Activated naive CD4-positive, alpha-beta T cell treated with anti-CD3 and anti-CD28 coated beads, Interleukin-2, amount 50 U/mL, for 72 hours (primary cell): Measurements from ENCODE around the gene BCAS3. TPM values are rescaled to one million over a fixed set of nuclear protein-coding genes. Genes with fewer than 3 reads are reported as not detected.

Experiments used
- ATAC-seq, 2 donors: fragments of 150-1000 bp; cut with Tn5 transposase; 2 replicates each; pipeline ENCODE4 v1.10.0; 2021; ENCODE audit warnings: mild to moderate bottlenecking in 2 of 2, moderate library complexity in 2 of 2
- DNase-seq, 2 donors: peaks; one replicate each; pipeline ENCODE4 v3.0.0; 2021 to 2022; ENCODE audit warnings: low spot score in 2 of 2
- H3K27ac Mint-ChIP-seq, 2 donors: one replicate each; pipeline ENCODE4 v1.8.0; 2022; ENCODE audit warnings: mild to moderate bottlenecking in 2 of 2, mixed read lengths in 2 of 2
- H3K36me3 Mint-ChIP-seq, 2 donors: one replicate each; pipeline ENCODE4 v1.8.0; 2022; ENCODE audit warnings: mixed read lengths in 2 of 2
- H3K9me3 Mint-ChIP-seq, 2 donors: one replicate each; pipeline ENCODE4 v1.8.0; 2022; ENCODE audit warnings: mixed read lengths in 2 of 2
- total RNA-seq, 2 donors: library from RNA; stranded (reverse); gene quantifications; one replicate each; pipeline ENCODE4 v1.2.3, GENCODE V29; 2022

The BCAS3 gene
- total RNA-seq = 10 to 100 TPM; 10.5 to 24.4 TPM

GRCh38 chr17:60677308-60678117 lies at the start of gene BCAS3:
BCAS3 (plus strand) TSS chr17:60677851.
- Mint-ChIP-seq H3K36me3 (no peaks in the 10 kb centered on the region), H3K9me3 (peaks cover 4 to 5% of the 10 kb centered on the region in 2 donors), H3K27ac (peak within 1 kb of the TSS; percentile 93 to 96)
- peak; percentile 96 for ATAC-seq
- DNase-seq = peak; percentile 94 to 98

GRCh38 chr17:60628252-60628889 lies 49.3 kb upstream of the BCAS3 start:
- Mint-ChIP-seq H3K9me3 (no peaks in the 10 kb centered on the region), H3K36me3 (no peaks in the 10 kb centered on the region), H3K27ac (no peak overlapping the region)
- ATAC-seq (no peak), DNase-seq (no peak)

GRCh38 chr17:60629120-60629519 lies 48.5 kb upstream of the BCAS3 start:
- DNase-seq (no peak), ATAC-seq (no peak)
- H3K36me3 Mint-ChIP-seq = no peaks in the 10 kb centered on the region
- no peaks in the 10 kb centered on the region for H3K9me3 Mint-ChIP-seq
- H3K27ac Mint-ChIP-seq = no peak overlapping the region

- DNase-seq = no peak
- H3K36me3 Mint-ChIP-seq = no peaks in the 10 kb centered on the region
- ATAC-seq = no peak
- no peak overlapping the region for H3K27ac Mint-ChIP-seq
- no peaks in the 10 kb centered on the region for H3K9me3 Mint-ChIP-seq
Measured at GRCh38 chr17:60630352-60630751, 47.3 kb upstream of the BCAS3 start.

- ATAC-seq = no peak
- DNase-seq = no peak
- H3K27ac Mint-ChIP-seq = peak overlapping the region in 1 of 2 donors; percentile 14
- H3K36me3 Mint-ChIP-seq = no peaks in the 10 kb centered on the region
- no peaks in the 10 kb centered on the region for H3K9me3 Mint-ChIP-seq
Measured at GRCh38 chr17:60631119-60631518, 46.5 kb upstream of the BCAS3 start.

- ATAC-seq (no peak), DNase-seq (no peak)
- H3K27ac Mint-ChIP-seq = peak overlapping the region; percentile 11 to 24
- no peaks in the 10 kb centered on the region for H3K9me3 Mint-ChIP-seq
- no peaks in the 10 kb centered on the region for H3K36me3 Mint-ChIP-seq
Measured at GRCh38 chr17:60637683-60638082, 40.0 kb upstream of the BCAS3 start.

- Mint-ChIP-seq H3K27ac (no peak overlapping the region), H3K9me3 (no peaks in the 10 kb centered on the region), H3K36me3 (no peaks in the 10 kb centered on the region)
- DNase-seq (no peak), ATAC-seq (no peak)
Measured at GRCh38 chr17:60639019-60639330, 38.7 kb upstream of the BCAS3 start.

- DNase-seq = no peak
- Mint-ChIP-seq H3K36me3 (no peaks in the 10 kb centered on the region), H3K27ac (peak overlapping the region in 1 of 2 donors; percentile 10), H3K9me3 (no peaks in the 10 kb centered on the region)
- ATAC-seq = no peak
Measured at GRCh38 chr17:60640503-60640902, 37.1 kb upstream of the BCAS3 start.

GRCh38 chr17:60641126-60641525 lies 36.5 kb upstream of the BCAS3 start:
- H3K36me3 Mint-ChIP-seq = no peaks in the 10 kb centered on the region
- no peak overlapping the region for H3K27ac Mint-ChIP-seq
- H3K9me3 Mint-ChIP-seq = no peaks in the 10 kb centered on the region
- DNase-seq (no peak), ATAC-seq (no peak)

- ATAC-seq (peak; percentile 59 to 79), DNase-seq (peak in 1 of 2 donors; percentile 61)
- H3K27ac Mint-ChIP-seq = no peak overlapping the region
- no peaks in the 10 kb centered on the region for H3K9me3 Mint-ChIP-seq
- no peaks in the 10 kb centered on the region for H3K36me3 Mint-ChIP-seq
Measured at GRCh38 chr17:60641810-60642220, 35.8 kb upstream of the BCAS3 start.

- Mint-ChIP-seq H3K36me3 (peaks cover 7 to 16% of the 10 kb centered on the region in 2 donors), H3K9me3 (no peaks in the 10 kb centered on the region), H3K27ac (no peak overlapping the region)
- ATAC-seq (no peak), DNase-seq (no peak)
Measured at GRCh38 chr17:60645918-60646523, 31.6 kb upstream of the BCAS3 start.

- H3K9me3 Mint-ChIP-seq = no peaks in the 10 kb centered on the region
- no peak overlapping the region for H3K27ac Mint-ChIP-seq
- DNase-seq (no peak), ATAC-seq (no peak)
- H3K36me3 Mint-ChIP-seq = peaks cover 8 to 16% of the 10 kb centered on the region in 2 donors
Measured at GRCh38 chr17:60646701-60647100, 30.9 kb upstream of the BCAS3 start.

GRCh38 chr17:60647705-60648104 lies 29.9 kb upstream of the BCAS3 start:
- Mint-ChIP-seq H3K9me3 (no peaks in the 10 kb centered on the region), H3K36me3 (peaks cover 8 to 16% of the 10 kb centered on the region in 2 donors), H3K27ac (no peak overlapping the region)
- DNase-seq = no peak
- ATAC-seq = no peak

- H3K27ac Mint-ChIP-seq = no peak overlapping the region
- peaks cover 8 to 15% of the 10 kb centered on the region in 2 donors for H3K36me3 Mint-ChIP-seq
- H3K9me3 Mint-ChIP-seq = no peaks in the 10 kb centered on the region
- DNase-seq (no peak), ATAC-seq (peak; percentile 38 to 67)
Measured at GRCh38 chr17:60652454-60653247, 25.0 kb upstream of the BCAS3 start.

- ATAC-seq (no peak), DNase-seq (no peak)
- H3K9me3 Mint-ChIP-seq = no peaks in the 10 kb centered on the region
- H3K27ac Mint-ChIP-seq = no peak overlapping the region
- H3K36me3 Mint-ChIP-seq = peaks cover 8 to 11% of the 10 kb centered on the region in 2 donors
Measured at GRCh38 chr17:60653569-60653968, 24.1 kb upstream of the BCAS3 start.

- no peak for DNase-seq
- no peak for ATAC-seq
- H3K36me3 Mint-ChIP-seq = no peaks in the 10 kb centered on the region
- no peaks in the 10 kb centered on the region for H3K9me3 Mint-ChIP-seq
- H3K27ac Mint-ChIP-seq = no peak overlapping the region
Measured at GRCh38 chr17:60656499-60656898, 21.2 kb upstream of the BCAS3 start.

GRCh38 chr17:60659156-60659555 lies 18.5 kb upstream of the BCAS3 start:
- H3K36me3 Mint-ChIP-seq = no peaks in the 10 kb centered on the region
- H3K9me3 Mint-ChIP-seq = no peaks in the 10 kb centered on the region
- ATAC-seq (no peak), DNase-seq (no peak)
- no peak overlapping the region for H3K27ac Mint-ChIP-seq
